K562 (cell line): ENCODE measurements around the gene RBM25. TPM values are rescaled to one million over a fixed set of nuclear protein-coding genes. Genes with fewer than 3 reads are reported as not detected.

Experiments
- ATAC-seq: fragments of 200-7000 bp; cut with Tn5 transposase; 3 replicates; pipeline ENCODE4 v1.9.1; 2020; ENCODE audit warnings: moderate library complexity
- BruUV-seq: library from RNA; stranded (reverse); fragments of 400-500 nt; replicated peaks from 2 replicates; lab custom pipeline; 2021; lab: Mats Ljungman, UMichigan
- CTCF ChIA-PET: fragments of 300-600 bp; formaldehyde crosslinking; extraction: SDS; loops from one replicate; lab custom pipeline; 2021; ENCODE audit warnings: low intra/inter-chr PET ratio; lab: Yijun Ruan, JAX
- POLR2A ChIA-PET: fragments of 300-600, 350-650 bp; sonication (Branson Sonifier 250); formaldehyde crosslinking; extraction: SDS; loops from one replicate; lab custom pipeline; 2021; ENCODE audit warnings: antibody characterized with exemption, inconsistent platforms; lab: Yijun Ruan, JAX
- DNase-seq, 4 experiments: peaks; one replicate each; pipeline versions ENCODE4 v3.0.0 to v3.0.0-alpha.2; 2011 to 2018; ENCODE audit warnings: low spot score in 3 of 4, mixed read lengths in 3 of 4; ENCODE audit errors: extremely low read depth in 1 of 4
- FAIRE-seq: peaks from 2 replicates; lab custom pipeline; 2011; peaks lifted over from hg19 to GRCh38; lab: Jason Lieb, UNC
- H2AFZ ChIP-seq: 2 replicates; pipeline ENCODE4 v1.6.0; 2011; ENCODE audit warnings: low read depth, low read length, control low read depth, inconsistent platforms
- H3K27ac ChIP-seq: fragments of 200-600 bp; 3 replicates; pipeline ENCODE4 v1.8.0; 2011; ENCODE audit warnings: low read depth, mild to moderate bottlenecking, control low read depth, inconsistent platforms, low read length, moderate library complexity, mixed read lengths; ENCODE audit errors: extremely low read depth
- H3K27me3 ChIP-seq, 2 experiments: fragments of 300-600 bp in 1 of 2; 2 replicates in 1 of 2; 3 replicates in 1 of 2; pipeline versions ENCODE4 v1.6.0 to v1.8.0; 2011; ENCODE audit warnings: inconsistent platforms in 2 of 2, low read length in 2 of 2, mild to moderate bottlenecking in 1 of 2, mixed read lengths in 1 of 2, moderate library complexity in 1 of 2; ENCODE audit not compliant: control insufficient read depth in 2 of 2, insufficient read depth in 2 of 2
- H3K36me3 ChIP-seq: fragments of 300-600 bp; 3 replicates; pipeline ENCODE4 v1.8.0; 2011; ENCODE audit warnings: mild to moderate bottlenecking, low read length, inconsistent platforms; ENCODE audit not compliant: control insufficient read depth, insufficient read depth
- H3K4me1 ChIP-seq, 2 experiments: fragments of 200-600 bp in 1 of 2; replicated peaks in 1 of 2; 2 replicates in 1 of 2; 3 replicates in 1 of 2; pipeline versions ENCODE4 v1.5.1 to v1.8.0; 2011; ENCODE audit warnings: inconsistent platforms in 2 of 2, low read length in 2 of 2, mild to moderate bottlenecking in 1 of 2, mixed read lengths in 1 of 2, moderate library complexity in 1 of 2; ENCODE audit not compliant: control insufficient read depth in 2 of 2, insufficient read depth in 2 of 2
- H3K4me2 ChIP-seq: 2 replicates; pipeline ENCODE4 v1.6.1; 2011; ENCODE audit warnings: low read length, control low read depth, inconsistent platforms, mixed read lengths; ENCODE audit not compliant: insufficient read depth
- H3K4me3 ChIP-seq: fragments of 200-600 bp; sonication (generic), shearing (Covaris generic); 2 replicates; pipeline ENCODE4 v1.5.1; 2016; ENCODE audit warnings: control low read depth, inconsistent platforms
- H3K79me2 ChIP-seq: fragments of 200-600 bp; 3 replicates; pipeline ENCODE4 v1.8.0; 2011; ENCODE audit warnings: low read length, inconsistent platforms; ENCODE audit not compliant: control insufficient read depth, insufficient read depth
- H3K9ac ChIP-seq, 2 experiments: 2 replicates each; pipeline versions ENCODE4 v1.6.0 to v1.6.1; 2011; ENCODE audit warnings: low read depth in 2 of 2, low read length in 2 of 2, control low read depth in 1 of 2, inconsistent platforms in 1 of 2, mild to moderate bottlenecking in 1 of 2, mixed read lengths in 1 of 2; ENCODE audit not compliant: insufficient read depth in 1 of 2
- H3K9me1 ChIP-seq: one replicate; pipeline ENCODE4 v1.6.0; 2011; ENCODE audit warnings: inconsistent platforms, mild to moderate bottlenecking, low read length, moderate library complexity; ENCODE audit not compliant: control insufficient read depth, insufficient read depth
- H3K9me3 ChIP-seq: replicated peaks from 2 replicates; pipeline ENCODE4 v1.5.1; 2011; ENCODE audit warnings: low read depth, low read length, inconsistent platforms; ENCODE audit not compliant: control insufficient read depth, insufficient read depth
- H4K20me1 ChIP-seq: replicated peaks from 2 replicates; pipeline ENCODE4 v1.6.1; 2011; ENCODE audit warnings: low read length, inconsistent platforms, mixed read lengths; ENCODE audit not compliant: control insufficient read depth, insufficient read depth
- CBX5 ChIP-seq: IDR thresholded peaks from 2 replicates; pipeline ENCODE4 v1.6.1; 2014; ENCODE audit warnings: low read depth, borderline replicate concordance
- ETS2 ChIP-seq: IDR thresholded peaks from 2 replicates; pipeline ENCODE4 v1.6.1; 2016; ENCODE audit warnings: borderline replicate concordance, missing genetic modification characterization, mild to moderate bottlenecking, moderate library complexity, missing compliant biosample characterization; ENCODE audit not compliant: poor library complexity, severe bottlenecking
- KLF16 ChIP-seq: IDR thresholded peaks from 2 replicates; pipeline ENCODE4 v1.6.1; 2016; ENCODE audit warnings: antibody characterized with exemption
- MCM3 ChIP-seq: fragments of 450-650 bp; IDR thresholded peaks from 2 replicates; pipeline ENCODE4 v1.6.1; 2016
- PYGO2 ChIP-seq: fragments of 450-650 bp; IDR thresholded peaks from 2 replicates; pipeline ENCODE4 v1.6.1; 2016; ENCODE audit warnings: mild to moderate bottlenecking, missing genetic modification characterization, moderate library complexity, missing compliant biosample characterization
- ZBTB34 ChIP-seq: fragments of 250-450 bp; sonication (Bioruptor Pico); IDR thresholded peaks from 2 replicates; pipeline ENCODE4 v1.8.0; 2021; ENCODE audit warnings: mild to moderate bottlenecking, moderate library complexity
- ZNF121 ChIP-seq: sonication (generic); formaldehyde crosslinking; conservative IDR thresholded peaks from 2 replicates; pipeline ENCODE4 v1.8.0; 2022; ENCODE audit warnings: missing genetic modification reagents
- ZNF436 ChIP-seq: fragments of 250-450, 450-650 bp; sonication (Bioruptor Pico); formaldehyde crosslinking; IDR thresholded peaks from 2 replicates; pipeline ENCODE4 v1.7.0; 2020; ENCODE audit warnings: mild to moderate bottlenecking
- ZNF511 ChIP-seq: sonication (generic); formaldehyde crosslinking; IDR thresholded peaks from 2 replicates; pipeline ENCODE4 v1.8.0; 2022; ENCODE audit warnings: mild to moderate bottlenecking, missing genetic modification reagents
- ZNF609 ChIP-seq: sonication (generic); formaldehyde crosslinking; IDR thresholded peaks from 2 replicates; pipeline ENCODE4 v1.8.1; 2023; ENCODE audit warnings: missing genetic modification reagents, mild to moderate bottlenecking, borderline replicate concordance
- WGBS: fragments of 100-300 bp; shearing (Covaris generic); methylation state at CpG from one replicate; pipeline ENCODE4 v1.1.6; 2016; ENCODE audit warnings: low coverage, mixed read lengths; ENCODE audit not compliant: insufficient coverage; ENCODE audit errors: missing lambda C conversion rate; 5-methylcytosine and 5-hydroxymethylcytosine counted together
- in situ Hi-C: fragments of 300-500 bp; cut with MboI; formaldehyde crosslinking; loops from 4 replicates; pipeline ENCODE4 v1.15.0; 2018; ENCODE audit warnings: inconsistent platforms, mixed read lengths
- intact Hi-C: fragments of 100-400 bp; cut with micrococcal nuclease; formaldehyde crosslinking; loops from 2 replicates; pipeline ENCODE4 v1.14.2; 2022
- polyA plus RNA-seq, 8 experiments: library from polyadenylated mRNA; depleted of rRNA in 4 of 8; stranded (reverse) in 5 of 8; unstranded in 3 of 8; fragments of >200 nt; fragmentation: Nextera tagmentation in 2 of 8; fragmentation: Illumina TruSeq in 1 of 8; extraction: Ambion mirVana in 2 of 8; extraction: Trizol in 1 of 8; gene quantifications; 2 replicates each; pipeline versions ENCODE4 v1.2.1 to v1.2.3, GENCODE V29; 2011 to 2014; ENCODE audit warnings: inconsistent platforms in 1 of 8, missing spikeins in 1 of 8
- total RNA-seq, 7 experiments: library from RNA; depleted of rRNA in 6 of 7; stranded (reverse); fragments of >200 nt in 6 of 7; fragmentation: Illumina TruSeq in 2 of 7; extraction: Trizol in 2 of 7; gene quantifications; 2 replicates each; pipeline versions ENCODE4 v1.2.1 to v1.2.3, GENCODE V29; 2011 to 2021; ENCODE audit warnings: low replicate concordance in 1 of 7

Gene RBM25
- total and polyA plus RNA-seq, 9 of the 15 experiments (the other 6 are each of a cell fraction or from before 2014, with no cell fraction given): 28.6 to 80.1 (median 48.1) TPM

GRCh38 chr14:73125746-73126145, 67.4 kb downstream of the RBM25 start:
- POLR2A ChIA-PET: interaction anchor here (0.8 to 1.9 kb wide), 3 partner anchors 9 to 15 kb away, joined by 3 to 14 read pairs (median 3); partner anchors contain the start of gene PSEN1
- peaks cover 44% of the 10 kb centered on the region; the same call in 1 of the 3 replicates for H3K36me3 ChIP-seq
- no peak for FAIRE-seq
- no peaks in the 10 kb centered on the region for H3K9me3 ChIP-seq
- WGBS: 61% methylated on average over 2 of the region's 3 CpGs
- no peaks in the 10 kb centered on the region for H3K9me1 ChIP-seq
- no peak for DNase-seq
- no peak for ATAC-seq
- H3K79me2 ChIP-seq: no peaks in the 10 kb centered on the region
- BruUV-seq: no TSS peak
- no peak overlapping the region for H3K4me2 ChIP-seq
- no peak overlapping the region for H3K27ac ChIP-seq
- no peaks in the 10 kb centered on the region for H3K27me3 ChIP-seq
- no peak overlapping the region for H3K9ac ChIP-seq
- TF ChIP-seq MCM3: no peak
- TF ChIP-seq ZNF121 (CRISPR knock-in tag): no peak
- no peak for TF ChIP-seq ZNF511 (CRISPR knock-in tag)
- no peaks in the 10 kb centered on the region for H3K4me1 ChIP-seq
- CTCF ChIA-PET: no interaction called here
- H2AFZ ChIP-seq: no peak overlapping the region
- intact Hi-C loops (no loop called here), in situ Hi-C loops (no loop called here)
- H4K20me1 ChIP-seq: no peaks in the 10 kb centered on the region
- H3K4me3 ChIP-seq: no peak overlapping the region

GRCh38 chr14:73133795-73134194, 75.5 kb downstream of the RBM25 start:
- 79% methylated on average over 3 of the region's 3 CpGs for WGBS
- intact Hi-C loops (no loop called here), in situ Hi-C loops (no loop called here)
- no TSS peak for BruUV-seq
- H3K27ac ChIP-seq: no peak overlapping the region
- peaks cover 18% of the 10 kb centered on the region for H3K79me2 ChIP-seq
- ChIA-PET CTCF (no interaction called here), POLR2A (no interaction called here)
- no peaks in the 10 kb centered on the region for H3K36me3 ChIP-seq
- H3K4me1 ChIP-seq: peaks cover 0 to 16% of the 10 kb centered on the region in 2 experiments; a peak in 3 of 5 replicates
- DNase-seq (no peak), ATAC-seq (no peak), FAIRE-seq (no peak)
- no peaks in the 10 kb centered on the region for H3K27me3 ChIP-seq
- no peak overlapping the region for H3K4me3 ChIP-seq
- no peak overlapping the region for H2AFZ ChIP-seq
- no peaks in the 10 kb centered on the region for H4K20me1 ChIP-seq
- no peak overlapping the region for H3K9ac ChIP-seq
- no peaks in the 10 kb centered on the region for H3K9me1 ChIP-seq
- H3K9me3 ChIP-seq: no peaks in the 10 kb centered on the region
- H3K4me2 ChIP-seq: no peak overlapping the region
- TF ChIP-seq ZBTB34: no peak
- TF ChIP-seq CBX5: peak; percentile 83
- no peak for TF ChIP-seq PYGO2 (tag)
- no peak for TF ChIP-seq KLF16
- TF ChIP-seq ZNF609: no peak
- no peak for TF ChIP-seq ETS2 (tag)
- TF ChIP-seq ZNF436: no peak
